MM.1S (cell line): ENCODE measurements around the gene PCDH9.

Experiments used
- DNase-seq: peaks from one replicate; pipeline ENCODE4 v3.0.0-alpha.2; 2015
- H2AFZ ChIP-seq: fragments of 300-600 bp; sonication (generic); 2 replicates; pipeline ENCODE4 v1.6.0; 2016; ENCODE audit warnings: antibody characterized with exemption, low read length
- H3F3A ChIP-seq: fragments of 300-600 bp; sonication (generic); 2 replicates; pipeline ENCODE4 v1.6.1; 2016; ENCODE audit warnings: mild to moderate bottlenecking, antibody characterized with exemption, low read length, moderate library complexity, mixed read lengths; ENCODE audit not compliant: insufficient read depth
- H3K27ac ChIP-seq: fragments of 300-600 bp; sonication (generic); 2 replicates; pipeline ENCODE4 v1.5.1; 2016; ENCODE audit warnings: mild to moderate bottlenecking, low read length
- H3K27me3 ChIP-seq: fragments of 300-600 bp; sonication (generic); replicated peaks from 2 replicates; pipeline ENCODE4 v1.6.0; 2016; ENCODE audit warnings: low read length; ENCODE audit not compliant: insufficient read depth
- H3K36me3 ChIP-seq: fragments of 300-600 bp; sonication (generic); replicated peaks from 2 replicates; pipeline ENCODE4 v1.6.1; 2016; ENCODE audit warnings: mild to moderate bottlenecking, low read length, mixed read lengths; ENCODE audit not compliant: insufficient read depth
- H3K4me1 ChIP-seq: fragments of 300-600 bp; sonication (generic); 2 replicates; pipeline ENCODE4 v1.6.1; 2016; ENCODE audit warnings: low read length, mixed read lengths
- H3K4me2 ChIP-seq: fragments of 300-600 bp; sonication (generic); 2 replicates; pipeline ENCODE4 v1.6.0; 2016; ENCODE audit warnings: low read depth, low read length
- H3K4me3 ChIP-seq: fragments of 300-600 bp; sonication (generic); 2 replicates; pipeline ENCODE4 v1.5.1; 2016; ENCODE audit warnings: low read length, mixed read lengths
- H3K79me2 ChIP-seq: fragments of 300-600 bp; sonication (generic); 2 replicates; pipeline ENCODE4 v1.6.1; 2016; ENCODE audit warnings: mixed run types, low read length, mixed read lengths
- H3K9ac ChIP-seq: fragments of 300-600 bp; sonication (generic); 2 replicates; pipeline ENCODE4 v1.6.1; 2016; ENCODE audit warnings: low read length, mixed read lengths
- H3K9me2 ChIP-seq: fragments of 300-600 bp; sonication (generic); replicated peaks from 2 replicates; pipeline ENCODE4 v1.6.1; 2016; ENCODE audit warnings: mild to moderate bottlenecking, low read length, mixed read lengths; ENCODE audit not compliant: insufficient read depth
- H3K9me3 ChIP-seq: fragments of 300-600 bp; sonication (generic); replicated peaks from 2 replicates; pipeline ENCODE4 v1.6.1; 2016; ENCODE audit warnings: mild to moderate bottlenecking, low read length, mixed read lengths; ENCODE audit not compliant: insufficient read depth
- H4K20me1 ChIP-seq: fragments of 300-600 bp; sonication (generic); 2 replicates; pipeline ENCODE4 v1.6.1; 2016; ENCODE audit warnings: mild to moderate bottlenecking, low read length, moderate library complexity, mixed read lengths; ENCODE audit not compliant: insufficient read depth
- CTCF ChIP-seq: fragments of 300-600 bp; sonication (generic); IDR thresholded peaks from 2 replicates; pipeline ENCODE4 v1.5.1; 2016; ENCODE audit warnings: antibody characterized with exemption, low read length, mixed read lengths
- EZH2 ChIP-seq: fragments of 300-600 bp; sonication (generic); optimal IDR thresholded peaks from 2 replicates; pipeline ENCODE3; 2017; ENCODE audit warnings: low read depth, mild to moderate bottlenecking, antibody characterized with exemption, low read length, mixed read lengths
- EZH2phosphoT487 ChIP-seq: fragments of 300-600 bp; sonication (generic); IDR thresholded peaks from 2 replicates; pipeline ENCODE4 v1.6.1; 2018; ENCODE audit warnings: antibody characterized with exemption, low read length

Gene PCDH9

GRCh38 chr13:67063036-67063435, 167.1 kb downstream of the PCDH9 start:
- Histone ChIP-seq H3K27ac (no peak overlapping the region), H3K36me3 (no peaks in the 10 kb centered on the region), H3K79me2 (no peaks in the 10 kb centered on the region), H3K9ac (no peak overlapping the region), H3K9me2 (no peaks in the 10 kb centered on the region), H3F3A (no peaks in the 10 kb centered on the region), H3K4me1 (no peaks in the 10 kb centered on the region), H3K4me2 (no peak overlapping the region), H4K20me1 (no peaks in the 10 kb centered on the region), H3K9me3 (no peaks in the 10 kb centered on the region), H3K27me3 (no peaks in the 10 kb centered on the region), H3K4me3 (no peak overlapping the region), H2AFZ (no peak overlapping the region)
- DNase-seq = no peak
- TF ChIP-seq CTCF (no peak), EZH2phosphoT487 (no peak), EZH2 (no peak)

- no peak overlapping the region for H3K4me3 ChIP-seq
- H3K79me2 ChIP-seq = no peaks in the 10 kb centered on the region
- H3F3A ChIP-seq = no peaks in the 10 kb centered on the region
- no peak for TF ChIP-seq CTCF
- no peak for DNase-seq
- H3K27ac ChIP-seq = no peak overlapping the region
- H3K9me3 ChIP-seq = no peaks in the 10 kb centered on the region
- H3K9me2 ChIP-seq = no peaks in the 10 kb centered on the region
- H4K20me1 ChIP-seq = no peaks in the 10 kb centered on the region
- H3K36me3 ChIP-seq = no peaks in the 10 kb centered on the region
- no peak overlapping the region for H2AFZ ChIP-seq
- H3K4me1 ChIP-seq = no peaks in the 10 kb centered on the region
- no peak overlapping the region for H3K4me2 ChIP-seq
- no peak overlapping the region for H3K9ac ChIP-seq
- no peaks in the 10 kb centered on the region for H3K27me3 ChIP-seq
Observed at GRCh38 chr13:67062160-67062559, 168.0 kb downstream of the PCDH9 start.

GRCh38 chr13:67061750-67062149, 168.4 kb downstream of the PCDH9 start:
- H3K9me2 ChIP-seq = no peaks in the 10 kb centered on the region
- no peaks in the 10 kb centered on the region for H3F3A ChIP-seq
- no peak for DNase-seq
- H3K4me1 ChIP-seq = no peaks in the 10 kb centered on the region
- no peak overlapping the region for H3K4me2 ChIP-seq
- no peaks in the 10 kb centered on the region for H3K36me3 ChIP-seq
- TF ChIP-seq CTCF = no peak
- no peak for TF ChIP-seq EZH2phosphoT487
- TF ChIP-seq EZH2 = no peak
- no peak overlapping the region for H3K9ac ChIP-seq
- no peak overlapping the region for H2AFZ ChIP-seq
- no peaks in the 10 kb centered on the region for H3K79me2 ChIP-seq
- no peaks in the 10 kb centered on the region for H3K9me3 ChIP-seq
- no peak overlapping the region for H3K4me3 ChIP-seq
- H4K20me1 ChIP-seq = no peaks in the 10 kb centered on the region
- no peaks in the 10 kb centered on the region for H3K27me3 ChIP-seq
- no peak overlapping the region for H3K27ac ChIP-seq
